ENCODE data around the gene IL17RD. TPM values are rescaled to one million over a fixed set of nuclear protein-coding genes. Genes with fewer than 3 reads are reported as not detected.

Gene IL17RD
- total RNA-seq, 1 experiment from 2014 or later: 8.3 TPM

- TF ChIP-seq EZH2 (IDR thresholded peaks at IDR 0.05; ENCODE audit: low read depth) (no peak), CTCF (conservative IDR thresholded peaks at IDR 0.05) (no peak)
- H3K9me2 ChIP-seq (ENCODE audit: insufficient read depth): no peaks in the 10 kb centered on the region
- no peaks in the 10 kb centered on the region for H4K20me1 ChIP-seq (ENCODE audit: insufficient read depth)
- H3K27ac ChIP-seq: no peak overlapping the region
- peaks cover 3% of the 10 kb centered on the region; the same call in 1 of the 2 replicates for H3K4me1 ChIP-seq (replicated peaks; ENCODE audit: insufficient read depth)
- no peak overlapping the region for H3K4me2 ChIP-seq
- DNase-seq: no peak
- no peak overlapping the region for H2AFZ ChIP-seq
- intact Hi-C loops (cut with micrococcal nuclease; ENCODE audit: unreplicated experiment): loop anchor here (5.0 kb wide), 1 partner anchor 466 kb away; no protein-coding TSS in a partner anchor
- H3K4me3 ChIP-seq: no peak overlapping the region
- BruUV-seq (replicated peaks): no TSS peak
- H3K79me2 ChIP-seq (ENCODE audit: low read depth): no peaks in the 10 kb centered on the region
- H3K36me3 ChIP-seq (ENCODE audit: low read depth): no peaks in the 10 kb centered on the region
- no peaks in the 10 kb centered on the region; the same call in 1 of the 2 replicates for H3F3A ChIP-seq (ENCODE audit: insufficient read depth, low read depth)
- no peaks in the 10 kb centered on the region for H3K9me3 ChIP-seq (ENCODE audit: insufficient read depth, low read depth)
- ChIA-PET POLR2A (ENCODE audit: unreplicated experiment) (no interaction called here), CTCF (no interaction called here)
- H3K27me3 ChIP-seq (ENCODE audit: insufficient read depth, low read depth): no peaks in the 10 kb centered on the region
Observed at GRCh38 chr3:57168151-57168550, 3.0 kb upstream of the IL17RD start.

GRCh38 chr3:57166660-57167059, 1.5 kb upstream of the IL17RD start:
- no peak for DNase-seq
- H3K4me2 ChIP-seq: no peak overlapping the region
- no peaks in the 10 kb centered on the region for H3K79me2 ChIP-seq (ENCODE audit: low read depth)
- no peak overlapping the region for H3K27ac ChIP-seq
- H3K27me3 ChIP-seq (ENCODE audit: insufficient read depth, low read depth): no peaks in the 10 kb centered on the region
- H3K9me3 ChIP-seq (ENCODE audit: insufficient read depth, low read depth): no peaks in the 10 kb centered on the region
- intact Hi-C loops (cut with micrococcal nuclease; ENCODE audit: unreplicated experiment): loop anchor here (5.0 kb wide), 1 partner anchor 464 kb away; no protein-coding TSS in a partner anchor
- no peak for TF ChIP-seq EZH2 (IDR thresholded peaks at IDR 0.05; ENCODE audit: low read depth)
- no peak for TF ChIP-seq CTCF (conservative IDR thresholded peaks at IDR 0.05)
- no peak overlapping the region for H2AFZ ChIP-seq
- peaks cover 3% of the 10 kb centered on the region; the same call in 1 of the 2 replicates for H3K4me1 ChIP-seq (replicated peaks; ENCODE audit: insufficient read depth)
- no peaks in the 10 kb centered on the region; the same call in 1 of the 2 replicates for H3F3A ChIP-seq (ENCODE audit: insufficient read depth, low read depth)
- no peaks in the 10 kb centered on the region for H3K36me3 ChIP-seq (ENCODE audit: low read depth)
- no peaks in the 10 kb centered on the region for H4K20me1 ChIP-seq (ENCODE audit: insufficient read depth)
- H3K4me3 ChIP-seq: no peak overlapping the region
- POLR2A ChIA-PET (ENCODE audit: unreplicated experiment): interaction anchor here (0.5 kb wide), 1 partner anchor 254 kb away, joined by 4 read pairs; no protein-coding TSS in a partner anchor
- CTCF ChIA-PET: no interaction called here
- no TSS peak for BruUV-seq (replicated peaks)
- H3K9me2 ChIP-seq (ENCODE audit: insufficient read depth): no peaks in the 10 kb centered on the region

- H3K36me3 ChIP-seq (ENCODE audit: low read depth): no peaks in the 10 kb centered on the region
- BruUV-seq (replicated peaks): no TSS peak
- H4K20me1 ChIP-seq (ENCODE audit: insufficient read depth): no peaks in the 10 kb centered on the region
- H2AFZ ChIP-seq: no peak overlapping the region
- H3K4me2 ChIP-seq: peak overlapping the region; percentile 83; the same call in 1 of the 2 replicates
- ChIA-PET CTCF (interaction anchor here (0.5 kb wide), 1 partner anchor 170 kb away, joined by 3 read pairs; no protein-coding TSS in a partner anchor), POLR2A (ENCODE audit: unreplicated experiment) (no interaction called here)
- TF ChIP-seq EZH2 (IDR thresholded peaks at IDR 0.05; ENCODE audit: low read depth): no peak
- TF ChIP-seq CTCF (conservative IDR thresholded peaks at IDR 0.05): no peak
- no peaks in the 10 kb centered on the region for H3K79me2 ChIP-seq (ENCODE audit: low read depth)
- H3K9me3 ChIP-seq (ENCODE audit: insufficient read depth, low read depth): no peaks in the 10 kb centered on the region
- no peak for DNase-seq
- no peaks in the 10 kb centered on the region for H3K9me2 ChIP-seq (ENCODE audit: insufficient read depth)
- intact Hi-C loops (cut with micrococcal nuclease; ENCODE audit: unreplicated experiment): loop anchor here (2.0 to 5.0 kb wide), 2 partner anchors 65 to 463 kb away; no protein-coding TSS in a partner anchor
- no peak overlapping the region for H3K27ac ChIP-seq
- H3K4me3 ChIP-seq: no peak overlapping the region; the same call in 1 of the 2 replicates
- peaks cover 3% of the 10 kb centered on the region; the same call in 1 of the 2 replicates for H3K4me1 ChIP-seq (replicated peaks; ENCODE audit: insufficient read depth)
- H3F3A ChIP-seq (ENCODE audit: insufficient read depth, low read depth): no peaks in the 10 kb centered on the region
- no peaks in the 10 kb centered on the region for H3K27me3 ChIP-seq (ENCODE audit: insufficient read depth, low read depth)
Observed at GRCh38 chr3:57165641-57166040, 488 bp upstream of the IL17RD start.
